Loucy (cell line): ENCODE results near the gene PDIA2.

Experiments used
- H2AFZ ChIP-seq: fragments of 200-600 bp; sonication (generic); 2 replicates; pipeline ENCODE4 v1.6.0; 2016; ENCODE audit warnings: antibody characterized with exemption, mild to moderate bottlenecking, low read length, moderate library complexity
- H3F3A ChIP-seq: fragments of 200-600 bp; 2 replicates; pipeline ENCODE4 v1.6.0; 2016; ENCODE audit warnings: antibody characterized with exemption, low read depth, mild to moderate bottlenecking
- H3K27me3 ChIP-seq: fragments of 200-600 bp; sonication (generic); 2 replicates; pipeline ENCODE4 v1.6.1; 2014; ENCODE audit warnings: low read length, mild to moderate bottlenecking; ENCODE audit not compliant: insufficient read depth, poor library complexity, severe bottlenecking
- H3K36me3 ChIP-seq: fragments of 200-600 bp; sonication (generic); 2 replicates; pipeline ENCODE4 v1.6.1; 2016; ENCODE audit warnings: low read length; ENCODE audit not compliant: insufficient read depth
- H3K4me1 ChIP-seq: fragments of 200-600 bp; sonication (generic); 2 replicates; pipeline ENCODE4 v1.5.1; 2014; ENCODE audit warnings: low read length, mild to moderate bottlenecking; ENCODE audit not compliant: insufficient read depth, poor library complexity, severe bottlenecking
- H3K4me2 ChIP-seq: fragments of 200-600 bp; sonication (generic); 2 replicates; pipeline ENCODE4 v1.6.0; 2014; ENCODE audit warnings: antibody characterized with exemption, low read length, low read depth, mild to moderate bottlenecking; ENCODE audit not compliant: poor library complexity, severe bottlenecking
- H3K4me3 ChIP-seq: fragments of 200-600 bp; sonication (generic); 2 replicates; pipeline ENCODE4 v1.5.1; 2014; ENCODE audit warnings: low read length, mild to moderate bottlenecking, mixed read lengths; ENCODE audit not compliant: poor library complexity, severe bottlenecking
- H3K79me2 ChIP-seq: fragments of 200-600 bp; sonication (generic); 2 replicates; pipeline ENCODE4 v1.6.1; 2014; ENCODE audit warnings: low read length; ENCODE audit not compliant: insufficient read depth
- H3K9ac ChIP-seq: fragments of 200-600 bp; sonication (generic); 2 replicates; pipeline ENCODE4 v1.6.0; 2014; ENCODE audit warnings: mild to moderate bottlenecking, low read depth, low read length, moderate library complexity; ENCODE audit not compliant: poor library complexity, severe bottlenecking
- H3K9me2 ChIP-seq: fragments of 200-600 bp; sonication (generic); replicated peaks from 2 replicates; pipeline ENCODE4 v1.6.1; 2016; ENCODE audit warnings: low read depth, low read length, mixed read lengths
- H3K9me3 ChIP-seq: fragments of 200-600 bp; sonication (generic); 2 replicates; pipeline ENCODE4 v1.6.1; 2014; ENCODE audit warnings: mild to moderate bottlenecking, antibody characterized with exemption, low read length, low read depth; ENCODE audit not compliant: insufficient read depth
- H4K20me1 ChIP-seq: fragments of 200-600 bp; sonication (generic); 2 replicates; pipeline ENCODE4 v1.6.0; 2014; ENCODE audit warnings: antibody characterized with exemption, low read length, mild to moderate bottlenecking; ENCODE audit not compliant: insufficient read depth, poor library complexity, severe bottlenecking
- EZH2phosphoT487 ChIP-seq: fragments of 200-600 bp; IDR thresholded peaks from 2 replicates; pipeline ENCODE4 v1.6.1; 2018; ENCODE audit warnings: antibody characterized with exemption, mild to moderate bottlenecking, moderate library complexity, borderline replicate concordance
- TF ChIP-seq, protein P1 (sequence below): fragments of 200-600 bp; sonication (generic); conservative IDR thresholded peaks from 2 replicates; pipeline ENCODE4 v1.5.1; 2014; ENCODE audit warnings: mild to moderate bottlenecking, antibody characterized with exemption, low read length

PDIA2 gene

DNA sequence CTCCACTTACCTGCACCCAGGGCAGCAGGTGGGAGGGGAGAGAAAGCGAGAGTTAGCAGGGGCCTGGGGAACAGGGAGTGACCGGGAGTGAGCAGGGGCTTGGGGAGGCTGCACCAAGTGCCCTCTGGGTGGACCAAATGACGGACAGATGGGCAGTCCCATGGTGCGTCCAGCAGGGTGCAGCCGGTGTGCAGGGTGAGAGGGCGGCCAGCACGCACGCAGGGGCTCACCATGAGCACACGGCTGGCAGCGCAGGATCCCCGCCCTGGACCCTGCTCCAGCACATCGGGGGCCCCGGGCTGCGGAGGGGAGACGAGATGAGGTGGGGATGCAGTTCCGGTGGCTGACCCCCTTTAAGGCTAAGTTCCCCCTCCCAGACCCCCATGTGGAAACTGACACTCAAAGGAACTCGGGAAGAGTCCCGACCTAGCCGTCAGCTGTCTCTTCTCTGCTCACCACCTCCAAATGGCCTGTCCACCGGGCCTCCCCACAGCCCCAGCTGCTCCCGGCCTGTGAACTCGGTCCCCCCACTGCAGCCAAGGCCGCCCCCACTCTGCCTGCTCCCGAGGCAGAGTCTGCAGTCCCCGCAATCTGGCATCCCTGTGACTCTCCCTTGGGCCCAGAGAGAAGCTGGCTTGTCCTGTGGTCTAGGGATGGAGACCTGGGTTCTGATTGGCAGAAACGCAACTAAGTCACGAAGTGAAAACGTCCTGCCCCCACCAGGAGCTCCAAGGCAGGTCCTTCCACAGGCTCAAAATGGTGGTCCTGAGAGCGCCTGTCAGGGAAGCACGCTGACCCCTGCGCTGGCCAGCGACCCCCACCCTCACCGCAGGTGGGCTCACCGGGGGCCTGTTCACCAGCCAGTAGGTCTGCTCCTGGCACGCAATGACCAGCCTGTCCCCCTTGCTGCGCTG lies 10.1 kb upstream of the PDIA2 start:
- Histone ChIP-seq H3K9me2 (no peaks in the 10 kb centered on the region), H4K20me1 (no peaks in the 10 kb centered on the region), H2AFZ (no peak overlapping the region), H3K27me3 (no peaks in the 10 kb centered on the region), H3K9me3 (no peaks in the 10 kb centered on the region), H3K4me1 (no peaks in the 10 kb centered on the region), H3F3A (no peaks in the 10 kb centered on the region), H3K36me3 (no peaks in the 10 kb centered on the region), H3K4me3 (no peak overlapping the region), H3K4me2 (no peak overlapping the region), H3K79me2 (no peaks in the 10 kb centered on the region), H3K9ac (no peak overlapping the region)
- no peak for TF ChIP-seq EZH2phosphoT487
- TF ChIP-seq, protein P1, sequence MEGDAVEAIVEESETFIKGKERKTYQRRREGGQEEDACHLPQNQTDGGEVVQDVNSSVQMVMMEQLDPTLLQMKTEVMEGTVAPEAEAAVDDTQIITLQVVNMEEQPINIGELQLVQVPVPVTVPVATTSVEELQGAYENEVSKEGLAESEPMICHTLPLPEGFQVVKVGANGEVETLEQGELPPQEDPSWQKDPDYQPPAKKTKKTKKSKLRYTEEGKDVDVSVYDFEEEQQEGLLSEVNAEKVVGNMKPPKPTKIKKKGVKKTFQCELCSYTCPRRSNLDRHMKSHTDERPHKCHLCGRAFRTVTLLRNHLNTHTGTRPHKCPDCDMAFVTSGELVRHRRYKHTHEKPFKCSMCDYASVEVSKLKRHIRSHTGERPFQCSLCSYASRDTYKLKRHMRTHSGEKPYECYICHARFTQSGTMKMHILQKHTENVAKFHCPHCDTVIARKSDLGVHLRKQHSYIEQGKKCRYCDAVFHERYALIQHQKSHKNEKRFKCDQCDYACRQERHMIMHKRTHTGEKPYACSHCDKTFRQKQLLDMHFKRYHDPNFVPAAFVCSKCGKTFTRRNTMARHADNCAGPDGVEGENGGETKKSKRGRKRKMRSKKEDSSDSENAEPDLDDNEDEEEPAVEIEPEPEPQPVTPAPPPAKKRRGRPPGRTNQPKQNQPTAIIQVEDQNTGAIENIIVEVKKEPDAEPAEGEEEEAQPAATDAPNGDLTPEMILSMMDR = no peak

DNA sequence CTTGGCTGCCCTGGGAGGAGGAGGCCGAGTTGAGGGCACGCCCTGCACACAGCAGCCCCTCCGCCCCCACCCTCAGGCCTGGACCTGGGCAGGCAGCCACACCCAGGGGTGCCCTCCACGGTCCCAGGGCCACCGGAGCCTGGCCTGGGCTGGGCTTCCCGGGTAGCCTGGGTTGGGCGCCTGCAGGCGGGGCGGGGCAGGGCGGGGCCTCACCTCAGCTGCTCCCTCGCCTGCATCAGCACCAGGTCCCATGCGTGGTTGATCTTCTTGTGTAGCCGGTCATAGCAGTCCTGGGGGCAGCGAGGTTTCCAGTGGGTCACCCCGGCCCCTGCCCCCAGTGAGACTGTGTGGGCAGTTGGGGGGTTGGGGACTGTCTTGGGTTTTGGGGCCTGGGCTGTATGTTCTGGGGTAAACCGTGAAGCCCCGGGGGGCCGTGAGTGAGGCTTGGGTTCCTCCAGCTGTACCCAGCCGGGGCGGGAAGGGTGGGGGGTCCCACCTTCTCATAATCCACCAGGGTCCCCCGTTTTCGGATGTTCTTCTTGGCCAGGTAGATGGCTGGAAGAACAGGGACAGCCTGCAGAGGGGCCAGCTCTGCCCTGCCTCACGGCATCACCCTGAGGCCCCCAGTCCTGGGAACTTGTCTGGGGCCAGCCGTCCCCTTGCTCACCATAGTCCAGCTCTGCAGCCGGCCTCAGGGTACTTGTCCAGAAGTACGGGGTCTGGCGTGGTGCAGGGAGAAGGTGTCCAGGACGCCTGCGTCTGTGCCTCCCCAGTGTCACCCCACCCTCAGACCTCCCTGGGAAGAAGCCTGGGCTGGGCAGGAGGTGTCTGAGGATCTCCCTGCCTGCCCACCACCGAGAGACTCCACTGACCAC lies 9.2 kb upstream of the PDIA2 start:
- Histone ChIP-seq H4K20me1 (no peaks in the 10 kb centered on the region), H3K4me2 (no peak overlapping the region), H2AFZ (no peak overlapping the region), H3K9ac (no peak overlapping the region), H3K9me3 (no peaks in the 10 kb centered on the region), H3K4me3 (no peak overlapping the region), H3K79me2 (no peaks in the 10 kb centered on the region), H3K36me3 (no peaks in the 10 kb centered on the region), H3K4me1 (peaks cover 4% of the 10 kb centered on the region), H3K27me3 (no peaks in the 10 kb centered on the region), H3F3A (no peaks in the 10 kb centered on the region), H3K9me2 (no peaks in the 10 kb centered on the region)
- no peak for TF ChIP-seq EZH2phosphoT487
- TF ChIP-seq, protein P1 = no peak

DNA sequence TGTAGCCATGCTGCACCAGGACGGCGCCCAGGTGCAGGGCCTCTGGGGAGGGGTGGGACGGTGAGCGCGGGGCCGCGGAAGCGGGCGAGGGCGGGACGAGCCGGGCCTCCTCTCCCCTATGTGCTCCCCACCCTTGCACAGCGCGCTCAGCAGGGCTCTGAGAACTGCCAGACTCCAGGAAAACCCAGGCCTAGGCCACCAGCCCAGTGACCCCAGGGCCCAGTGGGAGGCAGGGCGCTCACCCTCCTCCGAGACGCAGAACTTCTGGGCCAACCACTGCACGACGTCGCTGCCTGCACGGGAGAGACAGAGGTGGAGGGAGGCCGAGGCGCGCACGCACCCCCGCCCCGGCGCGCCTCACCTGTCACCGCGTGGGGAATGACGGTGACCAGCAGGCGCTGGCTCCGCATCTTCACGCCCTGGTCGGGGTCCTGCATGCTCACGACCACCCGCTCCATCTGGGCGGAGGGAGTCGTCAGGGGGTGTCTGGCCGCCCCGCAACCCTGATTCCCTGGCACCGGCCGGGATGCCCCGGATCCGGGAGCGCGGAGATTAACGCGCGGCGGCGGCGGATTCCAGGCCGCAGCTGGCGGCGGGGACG lies 7.8 kb upstream of the PDIA2 start:
- no peaks in the 10 kb centered on the region; the same call in 1 of the 2 replicates for H3F3A ChIP-seq
- no peak overlapping the region for H3K4me3 ChIP-seq
- no peaks in the 10 kb centered on the region for H3K27me3 ChIP-seq
- no peaks in the 10 kb centered on the region for H3K9me2 ChIP-seq
- no peaks in the 10 kb centered on the region for H4K20me1 ChIP-seq
- no peak overlapping the region for H3K9ac ChIP-seq
- H3K4me1 ChIP-seq = peaks cover 8% of the 10 kb centered on the region
- no peak overlapping the region for H2AFZ ChIP-seq
- H3K36me3 ChIP-seq = no peaks in the 10 kb centered on the region
- H3K79me2 ChIP-seq = no peaks in the 10 kb centered on the region
- no peak for TF ChIP-seq EZH2phosphoT487
- TF ChIP-seq, protein P1 = no peak
- no peak overlapping the region for H3K4me2 ChIP-seq
- H3K9me3 ChIP-seq = no peaks in the 10 kb centered on the region
